Brain microvascular endothelial cell (primary cell): ENCODE measurements around the gene SLC12A3.

Experiments
- DNase-seq: peaks from one replicate; pipeline ENCODE4 v3.0.0-alpha.2; 2020
- H3K27ac ChIP-seq: fragments of 250-450 bp; sonication (Bioruptor Pico); 2 replicates; pipeline ENCODE4 v1.5.1; 2020; ENCODE audit warnings: mild to moderate bottlenecking, moderate library complexity
- H3K27me3 ChIP-seq: fragments of 250-450 bp; sonication (Bioruptor Pico); replicated peaks from 2 replicates; pipeline ENCODE4 v1.5.1; 2020; ENCODE audit warnings: mild to moderate bottlenecking
- H3K36me3 ChIP-seq: fragments of 250-450 bp; sonication (Bioruptor Pico); replicated peaks from 2 replicates; pipeline ENCODE4 v1.5.1; 2020; ENCODE audit warnings: mild to moderate bottlenecking
- H3K4me3 ChIP-seq: 2 replicates; pipeline ENCODE4 v1.5.1; 2011; ENCODE audit warnings: low read depth, mild to moderate bottlenecking, control low read depth, low read length, moderate library complexity
- in situ Hi-C: cut with HindIII; loops from 2 replicates; pipeline ENCODE4 v1.10.0; 2017; ENCODE audit warnings: low sequenced_read_pairs, low pct_ligation_motif_present
- TF ChIP-seq, protein P1 (sequence below): IDR thresholded peaks from 2 replicates; pipeline ENCODE4 v1.5.1; 2011; ENCODE audit warnings: low read depth, mild to moderate bottlenecking, moderate library complexity, low read length, control low read depth, inconsistent platforms; ENCODE audit errors: missing control alignments

SLC12A3 gene

GRCh38 chr16:56939801-56940200 is 74.8 kb downstream of the SLC12A3 start:
- TF ChIP-seq, protein P1, sequence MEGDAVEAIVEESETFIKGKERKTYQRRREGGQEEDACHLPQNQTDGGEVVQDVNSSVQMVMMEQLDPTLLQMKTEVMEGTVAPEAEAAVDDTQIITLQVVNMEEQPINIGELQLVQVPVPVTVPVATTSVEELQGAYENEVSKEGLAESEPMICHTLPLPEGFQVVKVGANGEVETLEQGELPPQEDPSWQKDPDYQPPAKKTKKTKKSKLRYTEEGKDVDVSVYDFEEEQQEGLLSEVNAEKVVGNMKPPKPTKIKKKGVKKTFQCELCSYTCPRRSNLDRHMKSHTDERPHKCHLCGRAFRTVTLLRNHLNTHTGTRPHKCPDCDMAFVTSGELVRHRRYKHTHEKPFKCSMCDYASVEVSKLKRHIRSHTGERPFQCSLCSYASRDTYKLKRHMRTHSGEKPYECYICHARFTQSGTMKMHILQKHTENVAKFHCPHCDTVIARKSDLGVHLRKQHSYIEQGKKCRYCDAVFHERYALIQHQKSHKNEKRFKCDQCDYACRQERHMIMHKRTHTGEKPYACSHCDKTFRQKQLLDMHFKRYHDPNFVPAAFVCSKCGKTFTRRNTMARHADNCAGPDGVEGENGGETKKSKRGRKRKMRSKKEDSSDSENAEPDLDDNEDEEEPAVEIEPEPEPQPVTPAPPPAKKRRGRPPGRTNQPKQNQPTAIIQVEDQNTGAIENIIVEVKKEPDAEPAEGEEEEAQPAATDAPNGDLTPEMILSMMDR: no peak
- in situ Hi-C loops: no loop called here
- Histone ChIP-seq H3K4me3 (no peak overlapping the region), H3K36me3 (peaks cover 92% of the 10 kb centered on the region), H3K27ac (no peak overlapping the region), H3K27me3 (no peaks in the 10 kb centered on the region)
- no peak for DNase-seq

DNA sequence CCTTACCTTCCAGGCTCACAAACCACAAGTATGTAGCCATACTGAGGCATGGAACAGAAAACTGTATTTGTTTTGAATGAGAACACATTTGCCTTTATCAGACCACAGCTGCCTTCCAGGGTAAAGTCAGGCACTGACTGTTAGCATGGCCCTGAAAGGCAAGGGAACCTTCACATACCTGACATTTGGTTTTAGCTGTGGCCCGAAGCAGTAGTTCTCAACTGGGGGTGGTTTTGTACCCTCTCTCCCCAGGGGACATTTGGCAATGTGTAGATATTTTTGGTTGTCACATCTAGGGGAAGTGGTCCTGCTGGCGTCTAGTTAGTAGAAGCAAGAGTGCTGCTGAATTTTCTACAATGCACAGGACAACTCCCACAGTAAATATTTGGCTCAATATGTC is 76.1 kb downstream of the SLC12A3 start:
- in situ Hi-C loops: no loop called here
- Histone ChIP-seq H3K4me3 (no peak overlapping the region), H3K27ac (no peak overlapping the region), H3K36me3 (peaks cover 94% of the 10 kb centered on the region), H3K27me3 (no peaks in the 10 kb centered on the region)
- DNase-seq: no peak
- TF ChIP-seq, protein P1: no peak

DNA sequence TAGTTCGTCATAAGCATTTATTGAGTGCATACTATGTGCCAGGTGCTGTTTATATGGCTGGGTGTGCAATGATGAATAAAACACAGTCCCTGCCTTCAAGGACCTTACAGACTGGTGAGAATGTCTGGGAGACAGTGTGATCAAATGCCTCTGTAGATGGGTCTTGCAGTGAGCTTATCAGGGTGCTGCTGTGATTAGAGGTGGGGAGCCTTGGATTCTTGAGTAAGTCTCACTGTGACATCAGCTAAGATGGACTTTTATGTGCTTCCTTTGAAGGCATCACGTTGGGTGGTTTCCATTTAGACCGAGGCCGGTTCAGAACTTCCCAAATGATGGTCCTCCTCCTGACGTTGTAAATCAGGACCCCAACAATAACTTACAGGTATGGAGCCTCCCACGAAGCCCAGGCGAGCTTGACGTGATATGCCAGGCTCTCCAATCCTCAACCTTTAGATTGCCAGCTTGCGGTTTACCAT is 76.9 kb downstream of the SLC12A3 start:
- peaks cover 94% of the 10 kb centered on the region for H3K36me3 ChIP-seq

GRCh38 chr16:56943761-56944375 is 78.9 kb downstream of the SLC12A3 start:
- Histone ChIP-seq H3K4me3 (no peak overlapping the region), H3K36me3 (peaks cover 76% of the 10 kb centered on the region), H3K27me3 (no peaks in the 10 kb centered on the region), H3K27ac (no peak overlapping the region)
- in situ Hi-C loops: no loop called here
- DNase-seq: no peak
- TF ChIP-seq, protein P1: no peak

More for the DNA sequence above, 76.9 kb downstream of the SLC12A3 start:
- H3K4me3 ChIP-seq: no peak overlapping the region
- H3K27ac ChIP-seq: no peak overlapping the region
- in situ Hi-C loops: no loop called here
- DNase-seq: no peak
- no peaks in the 10 kb centered on the region for H3K27me3 ChIP-seq
- TF ChIP-seq, protein P1: no peak

DNA sequence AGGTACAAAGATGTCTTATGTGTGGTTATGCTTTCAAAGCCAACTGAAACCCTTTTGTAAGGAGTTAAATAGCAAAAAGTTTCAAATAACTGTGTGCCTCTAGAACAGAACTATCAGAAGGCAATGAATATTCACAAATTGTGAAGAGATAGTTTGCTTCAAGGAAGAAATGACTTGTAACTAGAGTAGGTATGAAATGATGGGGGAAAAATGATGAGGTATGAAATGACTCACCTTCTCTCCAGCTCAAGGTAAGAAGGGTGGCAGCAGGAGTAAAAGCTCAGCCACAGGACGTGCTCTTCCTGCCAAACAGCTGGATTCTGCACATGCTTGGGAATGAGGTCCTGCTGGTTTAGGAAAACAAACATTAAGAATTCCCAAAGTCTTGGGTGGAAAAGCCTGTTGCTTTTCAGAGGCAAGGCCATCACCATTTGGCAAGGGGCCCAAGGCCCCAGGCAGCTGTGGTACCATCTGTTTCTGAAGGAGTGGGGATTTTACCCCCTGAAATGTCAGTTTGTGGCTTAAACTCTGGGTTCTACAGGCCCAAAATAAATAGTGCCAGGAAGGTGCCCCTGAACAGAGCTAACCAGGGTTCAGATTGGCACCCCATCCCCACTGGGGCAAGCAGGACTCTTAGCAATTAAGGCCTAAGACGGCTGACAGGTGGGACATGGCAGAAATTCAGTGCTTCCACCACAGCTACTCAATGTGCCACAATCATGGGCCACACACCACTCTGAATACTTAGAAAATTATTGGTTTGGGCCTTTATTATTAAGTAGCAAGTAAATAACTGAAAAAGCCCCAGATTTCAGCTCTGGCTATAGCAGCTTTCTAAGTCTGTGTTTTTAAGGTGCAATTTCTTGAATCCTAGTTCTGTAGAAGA is 80.2 kb downstream of the SLC12A3 start:
- Histone ChIP-seq H3K36me3 (peaks cover 63% of the 10 kb centered on the region), H3K27ac (no peak overlapping the region)

More for the DNA sequence above, 80.2 kb downstream of the SLC12A3 start:
- Histone ChIP-seq H3K27me3 (no peaks in the 10 kb centered on the region), H3K4me3 (no peak overlapping the region)
- in situ Hi-C loops: no loop called here
- TF ChIP-seq, protein P1: no peak
- no peak for DNase-seq
